Measurements from ENCODE around the gene R3HCC1L.

GRCh38 chr10:98172495-98172894, 38.0 kb downstream of the R3HCC1L start:
- TF ChIP-seq POLR2A (IDR thresholded peaks at IDR 0.05) (no peak), CTCF (IDR thresholded peaks at IDR 0.05) (no peak)

Data from thyroid gland (tissue), 4 donors.